T-helper 1 cell treated with Interleukin-12 subunit alpha and Interleukin-12 subunit beta and Interleukin-4 antibody, amounts not matched to agents 30 μg/mL and 1 μg/mL, for 36 hours (primary cell): ENCODE data around the gene UBL7.

Experiments
- H3K27ac Mint-ChIP-seq: one replicate; pipeline ENCODE4 v1.8.0; 2021; ENCODE audit warnings: mild to moderate bottlenecking, mixed read lengths
- H3K27me3 Mint-ChIP-seq: one replicate; pipeline ENCODE4 v1.8.0; 2021; ENCODE audit warnings: low read depth, mixed read lengths
- H3K36me3 Mint-ChIP-seq: one replicate; pipeline ENCODE4 v1.8.0; 2021; ENCODE audit warnings: low read depth, mixed read lengths
- H3K4me1 Mint-ChIP-seq: one replicate; pipeline ENCODE4 v1.8.0; 2021; ENCODE audit warnings: low read depth, mixed read lengths
- H3K4me3 Mint-ChIP-seq: one replicate; pipeline ENCODE4 v1.8.0; 2021; ENCODE audit warnings: mild to moderate bottlenecking, moderate library complexity, mixed read lengths
- H3K9me3 Mint-ChIP-seq: one replicate; pipeline ENCODE4 v1.8.0; 2021; ENCODE audit warnings: mixed read lengths

The UBL7 gene

DNA sequence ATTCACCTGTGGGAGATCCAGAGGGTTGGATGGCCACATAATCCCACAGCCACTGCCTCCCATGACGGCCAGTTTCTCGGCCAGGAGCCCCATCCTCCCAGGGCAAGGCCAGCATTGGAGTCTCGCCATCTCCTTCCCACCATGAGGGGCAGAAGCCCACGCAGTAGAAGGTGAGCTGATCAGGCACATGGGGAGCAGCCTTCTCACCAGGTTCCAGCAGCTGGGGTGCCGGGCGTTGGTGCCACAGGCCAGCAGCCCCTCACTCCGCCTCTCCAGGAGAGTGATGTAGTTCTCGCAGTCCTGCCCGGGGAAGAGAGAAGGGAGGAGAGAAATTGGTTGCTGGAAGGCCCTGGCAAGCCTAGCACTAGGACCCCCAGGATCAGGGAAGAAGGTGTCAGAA lies 43.3 kb downstream of the UBL7 start:
- Mint-ChIP-seq H3K27ac (no peak overlapping the region), H3K4me1 (peaks cover 50% of the 10 kb centered on the region), H3K4me3 (no peak overlapping the region), H3K36me3 (peaks cover 19% of the 10 kb centered on the region), H3K9me3 (no peaks in the 10 kb centered on the region), H3K27me3 (no peaks in the 10 kb centered on the region)

GRCh38 chr15:74417225-74417624 lies 43.7 kb downstream of the UBL7 start:
- Mint-ChIP-seq H3K27ac (no peak overlapping the region), H3K36me3 (peaks cover 20% of the 10 kb centered on the region), H3K4me3 (no peak overlapping the region), H3K4me1 (peaks cover 50% of the 10 kb centered on the region), H3K27me3 (no peaks in the 10 kb centered on the region), H3K9me3 (no peaks in the 10 kb centered on the region)

DNA sequence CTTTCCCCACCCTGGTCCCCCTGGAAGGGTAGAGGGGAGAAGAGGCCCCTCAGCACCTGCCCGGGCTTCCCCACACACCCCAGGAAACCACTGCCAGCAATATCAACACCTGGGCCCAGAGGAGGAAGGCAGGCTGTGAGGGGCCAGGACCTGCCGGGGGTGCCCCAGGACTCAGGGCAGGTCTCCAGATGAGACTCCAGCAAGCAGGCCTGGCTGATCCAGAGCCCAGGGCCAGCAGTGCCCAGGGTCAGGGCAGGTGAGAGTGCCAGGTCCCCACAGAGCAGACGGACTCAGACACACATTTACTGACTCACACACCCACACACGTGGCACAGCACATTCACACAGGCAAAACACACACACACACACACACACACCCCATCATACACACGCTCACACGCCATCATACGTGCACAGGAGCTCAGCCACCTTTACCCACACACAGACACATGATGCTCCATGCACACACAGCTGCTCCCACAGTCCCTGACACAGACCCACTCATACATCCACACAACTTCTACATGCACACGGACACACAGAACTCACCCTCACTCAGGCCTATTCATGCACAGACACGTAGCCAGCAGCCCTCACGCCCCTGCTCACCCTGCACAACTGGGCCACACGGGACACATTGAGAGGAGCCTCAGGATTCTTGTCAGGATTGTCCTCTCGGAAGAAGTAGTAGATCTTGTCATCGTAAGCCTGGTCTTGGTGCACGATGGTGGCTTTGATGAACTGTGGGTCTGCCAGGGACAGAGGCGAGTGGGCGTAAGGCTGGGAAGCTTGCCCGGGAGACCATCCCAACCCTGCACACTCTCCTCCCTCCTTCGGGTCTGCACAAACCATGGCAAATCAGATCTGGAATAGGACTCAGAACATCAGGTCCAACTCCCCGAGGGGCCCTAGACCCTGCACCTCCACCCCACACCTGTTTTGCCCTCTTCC lies 44.7 kb downstream of the UBL7 start:
- H3K4me3 Mint-ChIP-seq = peak overlapping the region; percentile 3
- no peaks in the 10 kb centered on the region for H3K9me3 Mint-ChIP-seq
- H3K27ac Mint-ChIP-seq = peak overlapping the region; percentile 46
- peaks cover 20% of the 10 kb centered on the region for H3K36me3 Mint-ChIP-seq
- H3K4me1 Mint-ChIP-seq = peaks cover 46% of the 10 kb centered on the region
- no peaks in the 10 kb centered on the region for H3K27me3 Mint-ChIP-seq

DNA sequence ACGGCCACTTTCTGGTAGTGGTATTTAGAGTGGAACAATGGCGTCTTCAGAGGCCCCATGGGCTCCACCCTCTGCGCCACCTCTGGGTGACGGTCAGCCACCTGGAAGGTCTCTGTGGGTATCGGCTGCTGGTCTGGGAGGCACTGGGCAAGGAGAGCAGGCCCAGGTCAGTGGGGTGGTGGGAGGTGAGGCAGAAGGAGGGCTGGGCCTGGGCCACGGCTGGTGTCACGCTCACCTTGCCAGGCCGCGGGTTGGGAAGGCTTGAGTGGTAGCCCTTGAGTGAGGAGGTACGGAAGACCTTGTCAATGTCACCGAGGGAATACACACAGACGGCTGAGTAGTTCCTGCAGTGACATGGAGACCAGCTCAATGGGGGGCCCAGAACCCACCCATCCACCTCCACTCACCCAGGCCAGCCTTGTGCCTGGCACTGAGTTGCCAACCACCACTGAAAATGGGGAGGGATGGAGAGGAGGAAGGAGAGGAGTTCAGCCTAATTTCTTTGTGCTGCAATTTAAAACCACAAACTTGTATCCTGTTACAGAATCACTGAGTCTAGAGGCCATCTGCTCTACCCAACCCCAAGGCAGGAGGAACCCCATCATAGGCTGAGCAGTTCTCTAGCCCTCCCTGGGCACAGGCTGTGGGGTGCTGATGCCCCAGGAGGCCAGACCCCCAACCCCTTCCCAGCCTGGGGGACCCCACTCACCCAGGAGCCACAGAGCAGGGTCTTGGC lies 46.2 kb downstream of the UBL7 start:
- Mint-ChIP-seq H3K27me3 (no peaks in the 10 kb centered on the region), H3K27ac (no peak overlapping the region), H3K9me3 (no peaks in the 10 kb centered on the region), H3K36me3 (peaks cover 22% of the 10 kb centered on the region), H3K4me3 (no peak overlapping the region), H3K4me1 (peaks cover 38% of the 10 kb centered on the region)

GRCh38 chr15:74414081-74414580 lies 46.8 kb downstream of the UBL7 start:
- no peaks in the 10 kb centered on the region for H3K9me3 Mint-ChIP-seq
- H3K27me3 Mint-ChIP-seq = no peaks in the 10 kb centered on the region
- peak overlapping the region; percentile 3 for H3K27ac Mint-ChIP-seq
- peaks cover 22% of the 10 kb centered on the region for H3K36me3 Mint-ChIP-seq
- peaks cover 35% of the 10 kb centered on the region for H3K4me1 Mint-ChIP-seq
- no peak overlapping the region for H3K4me3 Mint-ChIP-seq

DNA sequence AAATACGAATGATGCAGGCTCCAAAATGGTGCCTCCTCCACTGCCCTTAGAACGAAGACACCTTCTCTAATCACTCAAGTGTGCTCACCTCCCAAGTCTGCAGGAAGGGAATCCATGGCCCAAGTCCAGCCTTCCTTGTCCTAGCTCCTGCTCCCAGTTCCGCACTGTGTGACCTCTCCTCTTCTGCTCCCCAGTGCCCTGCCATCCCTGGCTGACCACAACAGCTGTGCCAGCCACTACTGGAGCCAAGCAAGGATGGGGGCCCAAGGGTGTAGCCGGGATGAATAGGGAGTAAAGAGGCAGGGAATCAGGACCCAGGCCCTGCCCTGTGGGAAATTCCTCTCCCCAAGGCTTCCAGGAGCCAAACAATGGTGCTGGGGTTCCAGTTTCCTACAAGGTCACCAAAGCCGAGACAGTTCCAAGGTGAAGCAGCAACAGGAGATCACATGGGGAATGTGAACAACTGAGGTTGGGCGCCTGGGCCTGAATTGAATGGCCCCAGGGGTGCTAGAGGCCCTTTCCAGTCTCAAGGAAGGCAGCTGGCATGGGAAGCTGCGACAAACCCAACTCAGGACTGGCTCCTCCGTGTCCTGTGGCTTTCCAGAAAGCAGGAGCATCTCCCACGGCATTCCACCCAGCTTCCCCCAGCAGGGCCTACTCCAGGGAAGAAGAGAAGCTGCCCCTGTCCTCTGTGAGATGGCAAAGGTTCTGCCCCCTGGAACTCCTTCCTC lies 47.4 kb downstream of the UBL7 start:
- Mint-ChIP-seq H3K36me3 (peaks cover 22% of the 10 kb centered on the region), H3K4me3 (no peak overlapping the region), H3K9me3 (no peaks in the 10 kb centered on the region), H3K27ac (no peak overlapping the region), H3K27me3 (no peaks in the 10 kb centered on the region), H3K4me1 (peaks cover 32% of the 10 kb centered on the region)

GRCh38 chr15:74412159-74412558 lies 48.8 kb downstream of the UBL7 start:
- Mint-ChIP-seq H3K27ac (no peak overlapping the region), H3K36me3 (peaks cover 22% of the 10 kb centered on the region)

DNA sequence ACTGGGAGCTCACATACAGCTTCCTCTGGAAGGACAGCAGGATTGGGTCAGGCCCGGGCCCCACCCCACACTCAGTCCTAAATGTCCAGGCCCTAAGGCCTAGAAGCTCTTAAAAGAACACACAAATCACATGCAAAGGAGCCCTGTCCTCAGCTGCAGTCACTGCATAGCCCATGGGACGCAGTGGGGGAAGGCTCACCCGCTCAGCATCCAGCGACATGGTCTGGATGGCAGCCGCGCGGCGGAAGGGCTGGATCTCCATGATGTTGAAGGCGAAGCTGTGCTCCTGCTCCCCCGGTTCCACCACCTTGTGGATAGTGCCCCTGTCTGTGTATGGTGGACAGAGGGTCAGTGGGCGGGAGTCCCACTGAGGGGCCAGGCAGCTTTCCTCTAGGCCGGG lies 49.3 kb downstream of the UBL7 start:
- peaks cover 32% of the 10 kb centered on the region for H3K4me1 Mint-ChIP-seq
- H3K9me3 Mint-ChIP-seq = no peaks in the 10 kb centered on the region
- H3K36me3 Mint-ChIP-seq = peaks cover 25% of the 10 kb centered on the region
- no peaks in the 10 kb centered on the region for H3K27me3 Mint-ChIP-seq
- H3K4me3 Mint-ChIP-seq = no peak overlapping the region
- H3K27ac Mint-ChIP-seq = no peak overlapping the region

More at GRCh38 chr15:74412159-74412558, 48.8 kb downstream of the UBL7 start:
- H3K9me3 Mint-ChIP-seq = no peaks in the 10 kb centered on the region
- no peaks in the 10 kb centered on the region for H3K27me3 Mint-ChIP-seq
- no peak overlapping the region for H3K4me3 Mint-ChIP-seq
- peaks cover 32% of the 10 kb centered on the region for H3K4me1 Mint-ChIP-seq

DNA sequence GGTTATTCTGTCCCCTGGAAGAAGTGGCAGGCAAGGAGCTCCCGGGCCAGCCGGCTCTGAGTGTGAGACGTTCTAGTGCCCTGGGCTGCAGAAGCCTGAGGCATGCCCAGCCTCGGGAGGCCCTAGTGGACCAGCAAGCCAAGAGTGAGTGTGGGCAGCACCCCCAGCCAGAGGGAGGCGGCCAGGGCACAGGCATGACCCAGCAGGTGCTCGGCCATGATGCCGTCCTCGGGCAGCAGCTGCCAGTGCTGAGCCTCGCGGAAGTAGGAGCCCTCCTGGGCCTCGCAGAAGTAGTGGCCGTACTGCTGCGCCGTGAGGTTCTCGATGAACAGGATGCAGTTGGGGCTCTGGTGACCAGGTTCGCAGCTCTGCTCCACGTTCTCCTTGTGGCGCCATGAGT lies 50.5 kb downstream of the UBL7 start:
- no peak overlapping the region for H3K4me3 Mint-ChIP-seq
- H3K36me3 Mint-ChIP-seq = peaks cover 24% of the 10 kb centered on the region
- peaks cover 30% of the 10 kb centered on the region for H3K4me1 Mint-ChIP-seq
- H3K9me3 Mint-ChIP-seq = no peaks in the 10 kb centered on the region
- H3K27ac Mint-ChIP-seq = no peak overlapping the region
- no peaks in the 10 kb centered on the region for H3K27me3 Mint-ChIP-seq

- H3K27me3 Mint-ChIP-seq = no peaks in the 10 kb centered on the region
- H3K4me3 Mint-ChIP-seq = no peak overlapping the region
- peaks cover 17% of the 10 kb centered on the region for H3K36me3 Mint-ChIP-seq
- H3K27ac Mint-ChIP-seq = no peak overlapping the region
- no peaks in the 10 kb centered on the region for H3K9me3 Mint-ChIP-seq
- H3K4me1 Mint-ChIP-seq = peaks cover 22% of the 10 kb centered on the region
These were observed 51.7 kb downstream of the UBL7 start for GRCh38 chr15:74409225-74409624.

DNA sequence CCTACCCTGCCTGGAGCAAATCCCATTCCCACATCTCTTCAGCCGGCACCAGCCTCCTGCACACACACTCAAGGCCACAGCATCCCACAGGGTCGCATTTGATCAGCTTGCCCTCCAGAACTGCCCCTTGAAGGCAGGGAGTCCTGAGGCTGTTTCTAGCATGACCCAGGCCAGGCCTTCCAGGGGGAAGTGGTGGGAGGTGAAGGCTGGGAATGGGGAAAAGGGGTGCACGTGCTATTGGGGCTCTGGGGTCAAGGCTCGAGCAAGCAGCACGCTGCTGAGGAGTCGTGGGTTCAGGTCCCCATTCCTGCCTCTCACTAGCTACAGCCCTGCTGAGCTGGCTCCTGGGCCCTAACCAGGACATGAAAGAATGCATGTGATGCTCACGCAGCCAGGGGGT lies 52.1 kb downstream of the UBL7 start:
- peak overlapping the region; percentile 26 for H3K27ac Mint-ChIP-seq
- H3K9me3 Mint-ChIP-seq = no peaks in the 10 kb centered on the region
- peaks cover 14% of the 10 kb centered on the region for H3K36me3 Mint-ChIP-seq
- H3K4me3 Mint-ChIP-seq = no peak overlapping the region
- H3K4me1 Mint-ChIP-seq = peaks cover 23% of the 10 kb centered on the region
- H3K27me3 Mint-ChIP-seq = no peaks in the 10 kb centered on the region

- H3K4me1 Mint-ChIP-seq = peaks cover 26% of the 10 kb centered on the region
- H3K27ac Mint-ChIP-seq = peak overlapping the region; percentile 26
- no peaks in the 10 kb centered on the region for H3K9me3 Mint-ChIP-seq
- H3K27me3 Mint-ChIP-seq = no peaks in the 10 kb centered on the region
- H3K36me3 Mint-ChIP-seq = peaks cover 14% of the 10 kb centered on the region
- no peak overlapping the region for H3K4me3 Mint-ChIP-seq
These were observed 52.6 kb downstream of the UBL7 start for GRCh38 chr15:74408385-74408784.

GRCh38 chr15:74406992-74407705 lies 53.8 kb downstream of the UBL7 start:
- H3K4me1 Mint-ChIP-seq = peaks cover 34% of the 10 kb centered on the region
- H3K4me3 Mint-ChIP-seq = no peak overlapping the region
- H3K27ac Mint-ChIP-seq = no peak overlapping the region
- H3K36me3 Mint-ChIP-seq = peaks cover 9% of the 10 kb centered on the region
- H3K9me3 Mint-ChIP-seq = no peaks in the 10 kb centered on the region
- H3K27me3 Mint-ChIP-seq = no peaks in the 10 kb centered on the region

GRCh38 chr15:74406517-74406916 lies 54.4 kb downstream of the UBL7 start:
- H3K4me3 Mint-ChIP-seq = no peak overlapping the region
- H3K27me3 Mint-ChIP-seq = no peaks in the 10 kb centered on the region
- peaks cover 38% of the 10 kb centered on the region for H3K4me1 Mint-ChIP-seq
- no peaks in the 10 kb centered on the region for H3K9me3 Mint-ChIP-seq
- H3K27ac Mint-ChIP-seq = peak overlapping the region; percentile 21
- peaks cover 9% of the 10 kb centered on the region for H3K36me3 Mint-ChIP-seq
